OCI-LY7 (cell line): Measurements from ENCODE around the gene TMEM213. TPM values are rescaled to one million over a fixed set of nuclear protein-coding genes. Genes with fewer than 3 reads are reported as not detected.

Source experiments
- BruUV-seq: library from RNA; stranded (reverse); fragments of 400-500 nt; replicated peaks from 2 replicates; lab custom pipeline; 2021; lab: Mats Ljungman, UMichigan
- CTCF ChIA-PET: fragments of 300-600 bp; sonication (Branson Sonifier 250); formaldehyde crosslinking; loops from one replicate; lab custom pipeline; 2022; ENCODE audit warnings: antibody characterized with exemption; ENCODE audit not compliant: unreplicated experiment; lab: Charles Lee
- POLR2A ChIA-PET: fragments of 300-600 bp; sonication (Branson Sonifier 250); formaldehyde crosslinking; loops from one replicate; lab custom pipeline; 2022; ENCODE audit warnings: antibody characterized with exemption; lab: Charles Lee
- DNase-seq: peaks from one replicate; pipeline ENCODE4 v3.0.0-alpha.2; 2015; ENCODE audit warnings: low spot score
- H2AFZ ChIP-seq: fragments of 200-600 bp; sonication (generic), shearing (Covaris generic); 2 replicates; pipeline ENCODE4 v1.6.1; 2014; ENCODE audit warnings: mild to moderate bottlenecking, antibody characterized with exemption, low read length, moderate library complexity
- H3K27ac ChIP-seq: fragments of 200-600 bp; sonication (generic); 2 replicates; pipeline ENCODE4 v1.5.1; 2014; ENCODE audit warnings: mixed run types, low read depth, mild to moderate bottlenecking, moderate library complexity, low read length, inconsistent platforms; ENCODE audit not compliant: poor library complexity, severe bottlenecking
- H3K36me3 ChIP-seq: fragments of 200-600 bp; sonication (generic); 2 replicates; pipeline ENCODE4 v1.6.1; 2014; ENCODE audit warnings: mild to moderate bottlenecking, antibody characterized with exemption, low read length, moderate library complexity, mixed read lengths; ENCODE audit not compliant: insufficient read depth
- H3K4me1 ChIP-seq: fragments of 200-600 bp; sonication (generic); 2 replicates; pipeline ENCODE4 v1.5.1; 2014; ENCODE audit warnings: mild to moderate bottlenecking, low read length; ENCODE audit not compliant: insufficient read depth, poor library complexity, severe bottlenecking
- H3K4me2 ChIP-seq: fragments of 200-600 bp; sonication (generic); 2 replicates; pipeline ENCODE4 v1.6.1; 2014; ENCODE audit warnings: mild to moderate bottlenecking, low read length
- H3K4me3 ChIP-seq: fragments of 200-600 bp; sonication (generic); 2 replicates; pipeline ENCODE4 v1.5.1; 2014; ENCODE audit warnings: mild to moderate bottlenecking, low read depth, low read length; ENCODE audit not compliant: poor library complexity, severe bottlenecking
- H3K79me2 ChIP-seq: fragments of 200-600 bp; sonication (generic); 2 replicates; pipeline ENCODE4 v1.6.1; 2016; ENCODE audit warnings: low read depth, mild to moderate bottlenecking, low read length, moderate library complexity, mixed read lengths; ENCODE audit not compliant: insufficient read depth
- H3K9me2 ChIP-seq: fragments of 200-600 bp; sonication (generic); 2 replicates; pipeline ENCODE4 v1.6.1; 2016; ENCODE audit warnings: mild to moderate bottlenecking, low read length, mixed read lengths; ENCODE audit not compliant: insufficient read depth
- H3K9me3 ChIP-seq: fragments of 200-600 bp; sonication (generic); 2 replicates; pipeline ENCODE4 v1.6.1; 2014; ENCODE audit warnings: mild to moderate bottlenecking, mixed run types, low read length, mixed read lengths
- H4K20me1 ChIP-seq: fragments of 200-600 bp; sonication (generic); 2 replicates; pipeline ENCODE4 v1.6.1; 2014; ENCODE audit warnings: mild to moderate bottlenecking, antibody characterized with exemption, low read length, moderate library complexity, mixed read lengths; ENCODE audit not compliant: insufficient read depth
- EZH2phosphoT487 ChIP-seq: fragments of 200-600 bp; sonication (generic); IDR thresholded peaks from 2 replicates; pipeline ENCODE4 v1.6.1; 2018; ENCODE audit warnings: low read depth, borderline replicate concordance, mild to moderate bottlenecking, mixed run types, antibody characterized with exemption, low read length, moderate library complexity, mixed read lengths
- intact Hi-C: fragments of 100-400 bp; cut with micrococcal nuclease; formaldehyde crosslinking; loops from one replicate; pipeline ENCODE4 v1.10.0; 2022; ENCODE audit not compliant: unreplicated experiment
- total RNA-seq, 2 experiments: library from RNA; depleted of rRNA in 1 of 2; stranded (reverse); fragments of >200 nt in 1 of 2; shearing (Covaris generic) in 1 of 2; gene quantifications; 2 replicates each; pipeline ENCODE4 v1.2.3, GENCODE V29; 2014 to 2022
- TF ChIP-seq, protein P1 (sequence below): fragments of 200-600 bp; sonication (generic); conservative IDR thresholded peaks from 2 replicates; pipeline ENCODE4 v1.5.1; 2014; ENCODE audit warnings: mild to moderate bottlenecking, antibody characterized with exemption, low read length, moderate library complexity, mixed read lengths

TMEM213 gene
- total RNA-seq, 2 experiments from 2014 or later: not detected

DNA sequence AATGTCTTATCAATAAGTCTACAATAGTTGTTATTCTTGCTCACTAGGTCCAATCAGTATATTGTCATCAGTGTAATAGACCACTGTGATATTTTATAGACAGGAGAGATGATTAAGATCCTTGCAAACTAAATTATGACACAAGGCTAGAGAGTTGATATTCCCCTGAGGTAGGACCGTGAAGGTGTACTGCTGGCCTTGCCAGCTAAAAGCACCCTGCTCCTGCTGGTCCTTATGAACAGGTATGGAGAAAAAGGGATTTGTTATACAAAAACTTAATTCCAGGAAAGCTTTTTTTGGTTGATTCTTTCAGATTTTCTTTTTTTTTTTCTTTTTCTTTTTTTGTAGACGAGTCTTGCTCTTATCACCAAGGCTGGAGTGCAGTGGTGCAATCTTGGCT is 16.8 kb upstream of the TMEM213 start:
- H4K20me1 ChIP-seq: no peaks in the 10 kb centered on the region
- no peaks in the 10 kb centered on the region for H3K9me2 ChIP-seq
- H3K79me2 ChIP-seq: no peaks in the 10 kb centered on the region
- H3K4me2 ChIP-seq: no peak overlapping the region
- DNase-seq: no peak
- no peaks in the 10 kb centered on the region for H3K9me3 ChIP-seq
- intact Hi-C loops: no loop called here
- no peaks in the 10 kb centered on the region for H3K36me3 ChIP-seq
- H3K4me1 ChIP-seq: no peaks in the 10 kb centered on the region
- H3K4me3 ChIP-seq: no peak overlapping the region
- BruUV-seq: no TSS peak
- H3K27ac ChIP-seq: no peak overlapping the region
- ChIA-PET POLR2A (interaction anchor here (0.7 kb wide), 1 partner anchor 14 kb away, joined by 3 read pairs; no protein-coding TSS in a partner anchor), CTCF (interaction anchor here (0.6 kb wide), 1 partner anchor 1181 kb away, joined by 3 read pairs; no protein-coding TSS in a partner anchor)
- TF ChIP-seq, protein P1, sequence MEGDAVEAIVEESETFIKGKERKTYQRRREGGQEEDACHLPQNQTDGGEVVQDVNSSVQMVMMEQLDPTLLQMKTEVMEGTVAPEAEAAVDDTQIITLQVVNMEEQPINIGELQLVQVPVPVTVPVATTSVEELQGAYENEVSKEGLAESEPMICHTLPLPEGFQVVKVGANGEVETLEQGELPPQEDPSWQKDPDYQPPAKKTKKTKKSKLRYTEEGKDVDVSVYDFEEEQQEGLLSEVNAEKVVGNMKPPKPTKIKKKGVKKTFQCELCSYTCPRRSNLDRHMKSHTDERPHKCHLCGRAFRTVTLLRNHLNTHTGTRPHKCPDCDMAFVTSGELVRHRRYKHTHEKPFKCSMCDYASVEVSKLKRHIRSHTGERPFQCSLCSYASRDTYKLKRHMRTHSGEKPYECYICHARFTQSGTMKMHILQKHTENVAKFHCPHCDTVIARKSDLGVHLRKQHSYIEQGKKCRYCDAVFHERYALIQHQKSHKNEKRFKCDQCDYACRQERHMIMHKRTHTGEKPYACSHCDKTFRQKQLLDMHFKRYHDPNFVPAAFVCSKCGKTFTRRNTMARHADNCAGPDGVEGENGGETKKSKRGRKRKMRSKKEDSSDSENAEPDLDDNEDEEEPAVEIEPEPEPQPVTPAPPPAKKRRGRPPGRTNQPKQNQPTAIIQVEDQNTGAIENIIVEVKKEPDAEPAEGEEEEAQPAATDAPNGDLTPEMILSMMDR: no peak
- no peak for TF ChIP-seq EZH2phosphoT487
- H2AFZ ChIP-seq: no peak overlapping the region

DNA sequence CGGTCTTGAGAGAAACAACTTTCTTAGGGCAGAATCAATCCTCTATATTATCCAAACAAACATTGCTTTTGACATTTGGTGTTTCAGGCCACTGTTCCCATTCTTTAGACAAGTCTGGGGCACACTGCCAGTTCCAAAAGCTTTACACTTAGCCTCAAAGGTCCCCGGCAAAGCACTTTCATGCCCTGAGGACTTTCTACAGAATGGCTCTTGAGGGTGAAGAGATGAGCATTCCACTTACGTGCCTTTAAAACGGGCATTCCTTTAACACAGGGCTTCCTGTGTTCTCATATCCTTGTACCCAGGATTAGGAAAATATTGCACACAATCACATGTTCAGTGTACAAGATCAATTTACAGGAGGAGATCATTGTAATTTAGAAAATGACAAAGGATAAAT is 13.1 kb upstream of the TMEM213 start:
- Histone ChIP-seq H3K79me2 (no peaks in the 10 kb centered on the region), H2AFZ (no peak overlapping the region), H3K27ac (no peak overlapping the region), H3K9me2 (no peaks in the 10 kb centered on the region), H3K4me2 (no peak overlapping the region), H3K9me3 (no peaks in the 10 kb centered on the region), H3K36me3 (no peaks in the 10 kb centered on the region), H3K4me3 (no peak overlapping the region), H3K4me1 (no peaks in the 10 kb centered on the region), H4K20me1 (no peaks in the 10 kb centered on the region)
- DNase-seq: no peak
- BruUV-seq: no TSS peak
- TF ChIP-seq, protein P1: no peak
- no peak for TF ChIP-seq EZH2phosphoT487
- intact Hi-C loops: no loop called here
- ChIA-PET CTCF (no interaction called here), POLR2A (no interaction called here)

DNA sequence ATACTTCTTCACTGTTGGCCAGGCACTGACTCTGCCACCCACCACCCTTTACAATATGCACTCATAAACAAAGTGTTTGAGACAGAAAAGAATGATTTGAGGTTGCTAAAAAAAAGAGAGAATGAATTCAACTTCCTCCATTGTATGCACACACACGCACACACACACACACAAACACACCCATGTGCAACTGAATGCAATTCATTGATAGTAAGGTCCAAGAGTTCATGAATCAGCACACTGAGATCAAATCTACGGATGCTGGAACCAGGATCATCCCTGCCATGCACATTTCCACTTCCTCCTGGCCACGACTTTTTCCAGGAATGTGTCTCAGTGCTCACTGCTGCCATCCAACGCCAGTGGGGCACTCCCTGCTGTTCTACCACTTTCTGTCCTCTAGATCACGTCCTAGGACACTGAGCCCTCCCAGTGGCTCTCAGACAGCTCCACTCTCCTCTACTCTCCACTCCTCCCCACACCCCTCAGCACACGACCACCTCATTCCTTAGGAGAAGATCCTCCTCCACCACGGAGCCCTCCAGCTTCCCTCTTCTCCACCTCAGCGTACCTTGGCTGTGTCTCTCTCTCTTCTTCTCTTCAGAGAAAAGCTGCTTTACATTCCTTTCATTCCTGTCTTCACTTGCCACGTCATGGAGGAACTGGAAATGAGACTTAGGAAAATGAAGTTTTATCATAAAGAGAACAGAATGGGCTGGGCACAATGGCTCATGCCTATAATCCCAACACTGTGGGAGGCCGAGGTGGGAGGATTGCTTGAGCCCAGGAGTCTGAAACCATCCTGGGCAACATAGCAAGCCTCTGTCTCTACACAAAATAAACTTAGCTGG is 12.0 kb upstream of the TMEM213 start:
- Histone ChIP-seq H3K4me2 (no peak overlapping the region), H3K4me1 (no peaks in the 10 kb centered on the region), H4K20me1 (no peaks in the 10 kb centered on the region), H2AFZ (no peak overlapping the region), H3K9me2 (no peaks in the 10 kb centered on the region), H3K9me3 (no peaks in the 10 kb centered on the region), H3K27ac (no peak overlapping the region), H3K79me2 (no peaks in the 10 kb centered on the region), H3K36me3 (no peaks in the 10 kb centered on the region), H3K4me3 (no peak overlapping the region)
- BruUV-seq: no TSS peak
- intact Hi-C loops: no loop called here
- POLR2A ChIA-PET: no interaction called here
- TF ChIP-seq, protein P1: no peak
- no peak for TF ChIP-seq EZH2phosphoT487
- CTCF ChIA-PET: no interaction called here
- DNase-seq: no peak
